Measurements from ENCODE around the gene TAL2.
"Not testable (repeated sequence)": the region's sequence is repeated elsewhere in the genome, so short reads cannot be mapped to it uniquely, and the experiment has no call there.

TAL2 gene

GRCh38 chr9:105700668-105701067, 38.4 kb downstream of the TAL2 start:
- no peak for DNase-seq (ENCODE audit: low read depth)
- no peak for TF ChIP-seq CTCF (IDR thresholded peaks at IDR 0.05; ENCODE audit: control insufficient read depth, insufficient read depth, low read depth, low read length, missing control alignments)
- no peak overlapping the region for H3K4me3 ChIP-seq (ENCODE audit: control insufficient read depth, low read depth, low read length)

GRCh38 chr9:105701145-105701544, 38.9 kb downstream of the TAL2 start:
- TF ChIP-seq CTCF (IDR thresholded peaks at IDR 0.05; ENCODE audit: control insufficient read depth, insufficient read depth, low read depth, low read length, missing control alignments) = no peak
- no peak overlapping the region for H3K4me3 ChIP-seq (ENCODE audit: control insufficient read depth, low read depth, low read length)
- DNase-seq (ENCODE audit: low read depth) = no peak

GRCh38 chr9:105702207-105702606, 40.0 kb downstream of the TAL2 start:
- DNase-seq (ENCODE audit: low read depth) = no peak
- TF ChIP-seq CTCF (IDR thresholded peaks at IDR 0.05; ENCODE audit: control insufficient read depth, insufficient read depth, low read depth, low read length, missing control alignments) = no peak

GRCh38 chr9:105703638-105704037, 41.4 kb downstream of the TAL2 start:
- not testable (repeated sequence) for H3K4me3 ChIP-seq (ENCODE audit: control insufficient read depth, low read depth, low read length); DNase-seq (ENCODE audit: low read depth)

More at GRCh38 chr9:105702207-105702606, 40.0 kb downstream of the TAL2 start:
- no peak overlapping the region for H3K4me3 ChIP-seq (ENCODE audit: control insufficient read depth, low read depth, low read length)

GRCh38 chr9:105706156-105706555, 43.9 kb downstream of the TAL2 start:
- no peak for TF ChIP-seq CTCF (IDR thresholded peaks at IDR 0.05; ENCODE audit: control insufficient read depth, insufficient read depth, low read depth, low read length, missing control alignments)
- H3K4me3 ChIP-seq (ENCODE audit: control insufficient read depth, low read depth, low read length) = no peak overlapping the region
- no peak for DNase-seq (ENCODE audit: low read depth)

- DNase-seq (ENCODE audit: low read depth) = no peak
- no peak overlapping the region for H3K4me3 ChIP-seq (ENCODE audit: control insufficient read depth, low read depth, low read length)
Measured at GRCh38 chr9:105708405-105708804, 46.1 kb downstream of the TAL2 start.

GRCh38 chr9:105710638-105711037, 48.4 kb downstream of the TAL2 start:
- H3K4me3 ChIP-seq (ENCODE audit: control insufficient read depth, low read depth, low read length) = no peak overlapping the region
- no peak for DNase-seq (ENCODE audit: low read depth)
- TF ChIP-seq CTCF (IDR thresholded peaks at IDR 0.05; ENCODE audit: control insufficient read depth, insufficient read depth, low read depth, low read length, missing control alignments) = no peak

More at GRCh38 chr9:105708405-105708804, 46.1 kb downstream of the TAL2 start:
- TF ChIP-seq CTCF (IDR thresholded peaks at IDR 0.05; ENCODE audit: control insufficient read depth, insufficient read depth, low read depth, low read length, missing control alignments) = no peak

Data from AG09309 (cell line).